Cerebellar nuclear complex (tissue), 1 donor: Measurements from ENCODE around the gene MRPL49.
A peak's percentile ranks its signal among the peaks of the same experiment; 100 is the strongest.

Experiments used
- DNase-seq, 2 experiments: peaks; one replicate each; lab custom pipeline; 2025; lab: John Stamatoyannopoulos, UW

Gene MRPL49

GRCh38 chr11:65121865-65122696, at the start of gene MRPL49, which contains the start of gene FAU:
TSS of gene MRPL49 (plus strand) at chr11:65122321. CDS start at chr11:65122347, 26 bp downstream.
TSS of gene FAU (minus strand) at chr11:65122134. CDS start at chr11:65121813, 321 bp downstream.
- DNase-seq, result peak; percentile 84 to 94

- DNase-seq, result no peak
These were observed 49.5 kb upstream of the MRPL49 start for GRCh38 chr11:65072631-65072966.

- DNase-seq, result no peak
These were observed 44.7 kb upstream of the MRPL49 start for GRCh38 chr11:65077451-65077850.

GRCh38 chr11:65078151-65078550, 44.0 kb upstream of the MRPL49 start:
- DNase-seq, result no peak

- no peak for DNase-seq
These were observed 43.3 kb upstream of the MRPL49 start for GRCh38 chr11:65078786-65079342.

- DNase-seq, result no peak
These were observed 38.8 kb upstream of the MRPL49 start for GRCh38 chr11:65083134-65083833.

GRCh38 chr11:65083834-65084597, 38.1 kb upstream of the MRPL49 start, which contains the start of the genes CDCA5 and ZFPL1:
TSS of gene CDCA5 (minus strand) at chr11:65084040. CDS start at chr11:65083978, 62 bp downstream.
TSS of gene ZFPL1 (plus strand) at chr11:65084222. CDS start at chr11:65084699, 477 bp downstream.
- DNase-seq, result peak; percentile 42 to 81

- DNase-seq, result no peak
These were observed 37.3 kb upstream of the MRPL49 start for GRCh38 chr11:65084598-65085375.

GRCh38 chr11:65085446-65085845, 36.7 kb upstream of the MRPL49 start:
- no peak for DNase-seq

GRCh38 chr11:65086809-65087208, 35.3 kb upstream of the MRPL49 start:
- DNase-seq, result no peak

GRCh38 chr11:65087216-65087615, 34.9 kb upstream of the MRPL49 start:
- DNase-seq, result no peak

GRCh38 chr11:65087827-65088226, 34.3 kb upstream of the MRPL49 start:
- DNase-seq, result no peak

GRCh38 chr11:65089621-65090020, 32.5 kb upstream of the MRPL49 start:
- no peak for DNase-seq

- DNase-seq, result no peak
These were observed 31.5 kb upstream of the MRPL49 start for GRCh38 chr11:65090628-65091027.

- DNase-seq, result no peak
These were observed 26.7 kb upstream of the MRPL49 start for GRCh38 chr11:65095427-65095826.

GRCh38 chr11:65095974-65096806, 25.9 kb upstream of the MRPL49 start, which contains the start of gene VPS51:
TSS of gene VPS51 (plus strand) at chr11:65096214. CDS start at chr11:65096251, 37 bp downstream.
- DNase-seq, result peak in 1 of 2 experiments; percentile 66

- DNase-seq, result no peak
These were observed 25.2 kb upstream of the MRPL49 start for GRCh38 chr11:65096926-65097325.

GRCh38 chr11:65100674-65101350, 21.3 kb upstream of the MRPL49 start:
- no peak for DNase-seq
